Astrocyte (in vitro differentiated cells and primary cell): Measurements from ENCODE around the gene KIF3C.

ENCODE experiments used
- EZH2 ChIP-seq: IDR thresholded peaks from 2 replicates; pipeline ENCODE4 v1.6.1; 2012; ENCODE audit warnings: mild to moderate bottlenecking, low read length, inconsistent platforms; ENCODE audit not compliant: insufficient read depth
- TF ChIP-seq, protein P1 (sequence below): IDR thresholded peaks from 2 replicates; pipeline ENCODE4 v1.5.1; 2011; ENCODE audit warnings: low read depth, mild to moderate bottlenecking, inconsistent platforms, low read length, moderate library complexity; ENCODE audit not compliant: insufficient read depth

DNA sequence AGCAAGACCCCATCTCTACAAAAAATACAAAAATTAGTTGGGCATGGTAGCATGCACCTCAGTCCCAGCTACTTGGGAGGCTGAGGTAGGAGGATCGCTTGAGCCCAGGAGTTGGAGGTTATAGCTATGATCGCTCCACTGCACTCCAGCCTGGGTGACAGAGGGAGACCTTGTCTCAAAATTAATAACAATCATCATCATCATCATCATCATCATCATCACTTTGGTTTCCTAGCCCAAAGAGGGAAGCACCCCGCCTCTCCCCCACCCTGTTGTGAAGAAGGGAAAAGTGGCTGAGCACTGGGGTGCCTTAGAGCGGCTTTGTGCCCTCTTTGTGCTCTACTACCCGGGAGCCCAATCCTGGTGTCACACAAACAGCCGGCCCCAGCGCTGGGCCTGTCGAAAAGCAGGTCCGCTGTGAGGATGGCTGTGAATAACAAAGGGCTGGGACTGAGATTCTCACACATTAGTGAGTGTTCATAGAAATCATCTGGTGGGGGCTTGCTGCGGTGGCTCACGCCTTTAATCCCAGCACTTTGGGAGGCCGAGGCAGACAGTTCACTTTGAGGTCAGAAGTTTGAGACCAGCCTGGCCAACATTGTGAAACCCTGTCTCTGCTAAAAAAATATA is 61.4 kb downstream of the KIF3C start:
- TF ChIP-seq, protein P1, sequence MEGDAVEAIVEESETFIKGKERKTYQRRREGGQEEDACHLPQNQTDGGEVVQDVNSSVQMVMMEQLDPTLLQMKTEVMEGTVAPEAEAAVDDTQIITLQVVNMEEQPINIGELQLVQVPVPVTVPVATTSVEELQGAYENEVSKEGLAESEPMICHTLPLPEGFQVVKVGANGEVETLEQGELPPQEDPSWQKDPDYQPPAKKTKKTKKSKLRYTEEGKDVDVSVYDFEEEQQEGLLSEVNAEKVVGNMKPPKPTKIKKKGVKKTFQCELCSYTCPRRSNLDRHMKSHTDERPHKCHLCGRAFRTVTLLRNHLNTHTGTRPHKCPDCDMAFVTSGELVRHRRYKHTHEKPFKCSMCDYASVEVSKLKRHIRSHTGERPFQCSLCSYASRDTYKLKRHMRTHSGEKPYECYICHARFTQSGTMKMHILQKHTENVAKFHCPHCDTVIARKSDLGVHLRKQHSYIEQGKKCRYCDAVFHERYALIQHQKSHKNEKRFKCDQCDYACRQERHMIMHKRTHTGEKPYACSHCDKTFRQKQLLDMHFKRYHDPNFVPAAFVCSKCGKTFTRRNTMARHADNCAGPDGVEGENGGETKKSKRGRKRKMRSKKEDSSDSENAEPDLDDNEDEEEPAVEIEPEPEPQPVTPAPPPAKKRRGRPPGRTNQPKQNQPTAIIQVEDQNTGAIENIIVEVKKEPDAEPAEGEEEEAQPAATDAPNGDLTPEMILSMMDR, result no peak
- no peak for TF ChIP-seq EZH2
